Peyer's patch (tissue), 4 donors: ENCODE data around the gene TMEM39B. TPM values are rescaled to one million over a fixed set of nuclear protein-coding genes. Genes with fewer than 3 reads are reported as not detected.
A peak's percentile ranks its signal among the peaks of the same experiment; 100 is the strongest.

ENCODE experiments used
- DNase-seq, 3 donors: peaks; one replicate each; pipeline ENCODE4 v3.0.0-alpha.2; 2017 to 2019
- H3K27ac ChIP-seq, 4 donors: fragments of 200-600 bp; sonication (generic); one replicate each; pipeline ENCODE4 v1.5.1; 2016 to 2019
- H3K27me3 ChIP-seq, 2 donors: fragments of 200-600 bp; sonication (generic); one replicate each; pipeline ENCODE4 v1.5.1; 2019
- H3K36me3 ChIP-seq, 3 donors: fragments of 200-600 bp; sonication (generic); one replicate each; pipeline ENCODE4 v1.5.1; 2016 to 2019
- H3K4me1 ChIP-seq, 4 donors: fragments of 200-600 bp; sonication (generic); one replicate each; pipeline ENCODE4 v1.5.1; 2016 to 2019
- H3K4me3 ChIP-seq, 4 donors: fragments of 200-600 bp; sonication (generic); 1 replicate in 3 of 4; 2 replicates in 1 of 4; pipeline ENCODE4 v1.5.1; 2016 to 2019; ENCODE audit warnings: mild to moderate bottlenecking in 1 of 4
- H3K9me3 ChIP-seq, 4 donors: fragments of 200-600 bp; sonication (generic); one replicate each; pipeline ENCODE4 v1.5.1; 2016 to 2019; ENCODE audit warnings: mild to moderate bottlenecking in 1 of 4
- CTCF ChIP-seq, 6 experiments: fragments of 450-650 bp in 4 of 6; fragments of 200-600 bp in 2 of 6; sonication (generic) in 1 of 6; IDR thresholded peaks; one replicate each; pipeline ENCODE4 v1.5.1; 2017 to 2019; ENCODE audit warnings: antibody characterized with exemption in 6 of 6, mild to moderate bottlenecking in 3 of 6, moderate library complexity in 1 of 6
- POLR2A ChIP-seq, 2 donors: fragments of 450-650 bp; IDR thresholded peaks; one replicate each; pipeline ENCODE4 v1.5.1; 2017; ENCODE audit warnings: antibody characterized with exemption in 2 of 2, mild to moderate bottlenecking in 2 of 2, moderate library complexity in 2 of 2
- total RNA-seq, 4 donors: library from RNA; depleted of rRNA; stranded (reverse); fragments of >200 nt; gene quantifications; one replicate each; pipeline ENCODE4 v1.1.0, GENCODE V29; 2016

TMEM39B gene
- 1 to 10 TPM; 2.5 to 9.9 (median 6.6) TPM for total RNA-seq

GRCh38 chr1:32072622-32073298, at the start of gene TMEM39B:
Gene TMEM39B (plus strand): TSS chr1:32072939. CDS start chr1:32073048, 109 bp downstream.
- Histone ChIP-seq H3K27me3 (no peaks in the 10 kb centered on the region), H3K27ac (peak within 1 kb of the TSS; percentile 78 to 97 (median 94)), H3K4me3 (peak within 1 kb of the TSS; percentile 63 to 99 (median 82)), H3K36me3 (peaks cover 0 to 18% (median 0%) of the 10 kb centered on the region in 3 donors), H3K4me1 (peaks cover 0 to 21% (median 0%) of the 10 kb centered on the region in 4 donors), H3K9me3 (no peaks in the 10 kb centered on the region)
- TF ChIP-seq CTCF (IDR thresholded peaks at IDR 0.05), result peak in 4 of 6 experiments; percentile 15 to 38 (median 26)
- TF ChIP-seq POLR2A (IDR thresholded peaks at IDR 0.05), result peak; percentile 39 to 48
- peak; percentile 95 to 98 (median 96) for DNase-seq

DNA sequence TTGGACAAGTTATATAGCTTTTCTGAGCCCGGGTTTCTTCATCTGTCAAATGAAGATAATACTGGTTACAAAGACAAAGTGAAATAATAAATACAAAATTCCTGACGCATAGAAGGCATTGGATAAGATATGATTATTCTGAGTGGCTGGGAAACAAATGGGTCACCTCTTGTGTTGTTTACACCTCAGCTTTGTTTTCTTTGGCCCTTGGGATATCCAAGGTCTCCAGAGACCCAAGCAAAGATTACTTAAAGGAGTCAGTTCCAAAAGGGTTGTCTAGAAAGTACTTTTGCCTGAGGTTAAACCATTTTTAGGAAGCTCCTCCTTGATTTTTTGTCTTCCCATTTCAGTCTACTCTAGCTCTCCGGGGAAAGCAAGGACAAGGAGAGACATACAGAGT, 49.4 kb upstream of the TMEM39B start:
- H3K4me1 ChIP-seq, result peaks cover 3 to 40% (median 11%) of the 10 kb centered on the region in 4 donors
- no peak overlapping the region for H3K27ac ChIP-seq

GRCh38 chr1:32025515-32025914, 47.2 kb upstream of the TMEM39B start:
- DNase-seq, result no peak
- Histone ChIP-seq H3K27me3 (no peaks in the 10 kb centered on the region), H3K4me3 (no peak overlapping the region), H3K27ac (no peak overlapping the region), H3K4me1 (peaks cover 0 to 27% (median 3%) of the 10 kb centered on the region in 4 donors), H3K9me3 (no peaks in the 10 kb centered on the region), H3K36me3 (peaks cover 0 to 17% (median 0%) of the 10 kb centered on the region in 3 donors)
- TF ChIP-seq CTCF (IDR thresholded peaks at IDR 0.05), result no peak
- TF ChIP-seq POLR2A (IDR thresholded peaks at IDR 0.05), result no peak

More for the DNA sequence above, 49.4 kb upstream of the TMEM39B start:
- no peaks in the 10 kb centered on the region for H3K9me3 ChIP-seq
- H3K4me3 ChIP-seq, result no peak overlapping the region
- DNase-seq, result no peak
- H3K36me3 ChIP-seq, result peaks cover 0 to 17% (median 0%) of the 10 kb centered on the region in 3 donors
- TF ChIP-seq CTCF (IDR thresholded peaks at IDR 0.05) (no peak), POLR2A (IDR thresholded peaks at IDR 0.05) (no peak)
- H3K27me3 ChIP-seq, result no peaks in the 10 kb centered on the region

DNA sequence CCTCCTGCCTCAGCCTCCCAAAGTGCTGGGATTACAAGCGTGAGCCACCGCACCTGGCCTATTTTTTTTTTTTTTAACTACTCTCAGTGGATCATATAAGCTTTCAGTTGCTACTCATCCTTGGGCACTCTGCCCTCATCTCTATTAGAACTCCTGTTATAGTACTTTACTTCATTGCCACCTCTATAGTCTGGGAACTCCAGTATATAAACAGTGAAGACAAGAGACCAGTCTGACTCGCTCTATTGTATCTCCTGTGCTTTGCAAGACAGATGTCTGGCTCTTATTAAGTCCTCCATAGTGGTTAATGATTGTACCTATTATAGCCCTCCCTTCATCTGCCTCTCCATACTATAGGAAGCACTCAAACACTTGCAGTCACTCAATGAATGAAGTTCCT, 44.0 kb upstream of the TMEM39B start:
- no peaks in the 10 kb centered on the region for H3K9me3 ChIP-seq
- no peak overlapping the region for H3K27ac ChIP-seq
- no peak for DNase-seq
- H3K4me1 ChIP-seq, result peaks cover 0 to 25% (median 0%) of the 10 kb centered on the region in 4 donors
- no peak overlapping the region for H3K4me3 ChIP-seq
- H3K36me3 ChIP-seq, result peaks cover 0 to 26% (median 0%) of the 10 kb centered on the region in 3 donors
- H3K27me3 ChIP-seq, result no peaks in the 10 kb centered on the region
- no peak for TF ChIP-seq POLR2A (IDR thresholded peaks at IDR 0.05)
- TF ChIP-seq CTCF (IDR thresholded peaks at IDR 0.05), result no peak

- Histone ChIP-seq H3K27me3 (no peaks in the 10 kb centered on the region), H3K27ac (peak overlapping the region in 1 of 4 donors; percentile 8), H3K9me3 (no peaks in the 10 kb centered on the region), H3K4me3 (no peak overlapping the region), H3K4me1 (peaks cover 0 to 25% (median 0%) of the 10 kb centered on the region in 4 donors), H3K36me3 (peaks cover 0 to 54% (median 0%) of the 10 kb centered on the region in 3 donors)
- TF ChIP-seq CTCF (IDR thresholded peaks at IDR 0.05) (no peak), POLR2A (IDR thresholded peaks at IDR 0.05) (no peak)
- no peak for DNase-seq
Measured at GRCh38 chr1:32031578-32032274, 41.0 kb upstream of the TMEM39B start.
